Measurements from ENCODE around the gene HEYL. TPM values are rescaled to one million over a fixed set of nuclear protein-coding genes. Genes with fewer than 3 reads are reported as not detected.

Gene HEYL
- total and polyA plus RNA-seq, 9 of the 15 experiments (the other 6 are each of a cell fraction or from before 2014, with no cell fraction given) = 0.13 to 0.89 (median 0.25) TPM

- TF ChIP-seq CHAMP1 (IDR thresholded peaks at IDR 0.05) = no peak
- no peak for TF ChIP-seq CBX5 (IDR thresholded peaks at IDR 0.05; ENCODE audit: borderline replicate concordance, low read depth)
- TF ChIP-seq DLX4 (CRISPR knock-in tag; IDR thresholded peaks at IDR 0.05) = no peak
- TF ChIP-seq ASH1L (IDR thresholded peaks at IDR 0.05; ENCODE audit: borderline replicate concordance, low read depth, partially characterized antibody) = no peak
- TF ChIP-seq CHCHD3 (CRISPR knock-in tag; IDR thresholded peaks at IDR 0.05) = no peak
- TF ChIP-seq CLOCK (CRISPR knock-in tag; IDR thresholded peaks at IDR 0.05; ENCODE audit: borderline replicate concordance) = no peak
- TF ChIP-seq ZKSCAN8 (CRISPR knock-in tag; IDR thresholded peaks at IDR 0.05) = no peak
- TF ChIP-seq SMARCE1 (IDR thresholded peaks at IDR 0.05) = no peak
- no peak for TF ChIP-seq ZNF121 (CRISPR knock-in tag; conservative IDR thresholded peaks at IDR 0.05)
- no peak for TF ChIP-seq SPI1 (IDR thresholded peaks at IDR 0.05; ENCODE audit: borderline replicate concordance, low read depth, low read length)
- no peak for TF ChIP-seq ZZZ3 (IDR thresholded peaks at IDR 0.05)
- no peak for TF ChIP-seq POLR3G (IDR thresholded peaks at IDR 0.05; ENCODE audit: extremely low read depth, insufficient read length, insufficient replicate concordance)
- no peak for TF ChIP-seq TSC22D4 (tag; IDR thresholded peaks at IDR 0.05)
- TF ChIP-seq ATF1 (CRISPR knock-in tag; IDR thresholded peaks at IDR 0.05) = no peak
- peak; percentile 84 for TF ChIP-seq ATF1 (tag; IDR thresholded peaks at IDR 0.05)
- no peak for TF ChIP-seq CBFB (CRISPR knock-in tag; IDR thresholded peaks at IDR 0.05)
- TF ChIP-seq ZNF77 (CRISPR knock-in tag; IDR thresholded peaks at IDR 0.05) = no peak
- no peak for TF ChIP-seq MAFG (tag; conservative IDR thresholded peaks at IDR 0.05)
- TF ChIP-seq RBFOX2 (IDR thresholded peaks at IDR 0.05; ENCODE audit: low read depth, low read length) = peak; percentile 67
- TF ChIP-seq E2F5 (CRISPR knock-in tag; IDR thresholded peaks at IDR 0.05) = no peak
- TF ChIP-seq ZBTB17 (CRISPR knock-in tag; IDR thresholded peaks at IDR 0.05) = 0 out of 2 replicates have a peak, but pooled peaks have one; percentile 32
- no peak for TF ChIP-seq THRAP3 (IDR thresholded peaks at IDR 0.05; ENCODE audit: borderline replicate concordance)
- no peak for TF ChIP-seq FOXJ3 (CRISPR knock-in tag; IDR thresholded peaks at IDR 0.05)
- TF ChIP-seq YBX1 (IDR thresholded peaks at IDR 0.05) = no peak
- peak; percentile 64 to 68; a peak in 3 of 4 replicates for TF ChIP-seq NRF1 (conservative IDR thresholded peaks at IDR 0.05 in 1 of 2, IDR thresholded peaks at IDR 0.05 in 1 of 2)
Measured at GRCh38 chr1:39639305-39640130, at the start of gene HEYL (continued).

Data from K562 (cell line).